HepG2 (cell line): ENCODE results near the gene MBNL3. TPM values are rescaled to one million over a fixed set of nuclear protein-coding genes. Genes with fewer than 3 reads are reported as not detected.
"Not testable (repeated sequence)": the region's sequence is repeated elsewhere in the genome, so short reads cannot be mapped to it uniquely, and the experiment has no call there.

ENCODE experiments used
- ATAC-seq: fragments of 200-7000 bp; cut with Tn5 transposase; 3 replicates; pipeline ENCODE4 v1.9.1; 2020; ENCODE audit warnings: mild to moderate bottlenecking, moderate library complexity
- BruUV-seq: library from RNA; stranded (reverse); fragments of 400-500 nt; replicated peaks from 2 replicates; lab custom pipeline; 2021; lab: Mats Ljungman, UMichigan
- CTCF ChIA-PET: fragments of 300-600 bp; formaldehyde crosslinking; extraction: SDS; loops from one replicate; lab custom pipeline; 2021; ENCODE audit warnings: low total read pairs, inconsistent platforms, low intra/inter-chr PET ratio; lab: Yijun Ruan, JAX
- POLR2A ChIA-PET: fragments of 350-600 bp; sonication (Branson Sonifier 250); formaldehyde crosslinking; loops from one replicate; lab custom pipeline; 2020; ENCODE audit warnings: antibody characterized with exemption, inconsistent platforms; lab: Yijun Ruan, JAX
- DNase-seq: peaks from one replicate; pipeline ENCODE4 v3.0.0-alpha.2; 2015; ENCODE audit warnings: low spot score
- FAIRE-seq: peaks from 3 replicates; lab custom pipeline; 2011; peaks lifted over from hg19 to GRCh38; lab: Jason Lieb, UNC
- H2AFZ ChIP-seq: one replicate; pipeline ENCODE4 v1.6.1; 2011; ENCODE audit warnings: low read length, inconsistent platforms
- H3K27ac ChIP-seq: fragments of 300-600 bp; 3 replicates; pipeline ENCODE4 v1.8.0; 2011; ENCODE audit warnings: mixed run types, mild to moderate bottlenecking, mixed read lengths, low read length, inconsistent platforms; ENCODE audit not compliant: insufficient read depth; ENCODE audit errors: extremely low read length
- H3K27me3 ChIP-seq, 2 experiments: fragments of 200-600 bp in 1 of 2; 2 replicates in 1 of 2; 3 replicates in 1 of 2; pipeline versions ENCODE4 v1.6.0 to v1.8.0; 2011; ENCODE audit warnings: low read length in 2 of 2, mild to moderate bottlenecking in 2 of 2, moderate library complexity in 2 of 2, inconsistent platforms in 1 of 2; ENCODE audit not compliant: insufficient read depth in 2 of 2, control insufficient read depth in 1 of 2
- H3K36me3 ChIP-seq, 2 experiments: fragments of 200-600 bp in 1 of 2; replicated peaks in 1 of 2; 2 replicates in 1 of 2; 3 replicates in 1 of 2; pipeline versions ENCODE4 v1.5.1 to v1.8.0; 2011; ENCODE audit warnings: low read length in 2 of 2, inconsistent platforms in 1 of 2; ENCODE audit not compliant: insufficient read depth in 2 of 2, control insufficient read depth in 1 of 2
- H3K4me1 ChIP-seq: 2 replicates; pipeline ENCODE4 v1.5.1; 2012; ENCODE audit warnings: low read length, inconsistent platforms; ENCODE audit not compliant: insufficient read depth
- H3K4me2 ChIP-seq: 2 replicates; pipeline ENCODE4 v1.6.0; 2011; ENCODE audit warnings: low read depth, low read length, inconsistent platforms
- H3K4me3 ChIP-seq, 3 experiments: fragments of 200-600 bp in 1 of 3; sonication (generic), shearing (Covaris generic) in 1 of 3; replicated peaks in 1 of 3; 2 replicates each; pipeline ENCODE4 v1.5.1; 2011 to 2016; ENCODE audit warnings: low read length in 3 of 3, inconsistent platforms in 2 of 3, low read depth in 2 of 3, mild to moderate bottlenecking in 2 of 3, control low read depth in 1 of 3, mixed read lengths in 1 of 3; ENCODE audit not compliant: insufficient read depth in 1 of 3
- H3K79me2 ChIP-seq: one replicate; pipeline ENCODE4 v1.6.1; 2011; ENCODE audit warnings: low read length, inconsistent platforms; ENCODE audit not compliant: insufficient read depth
- H3K9ac ChIP-seq: 2 replicates; pipeline ENCODE4 v1.6.0; 2011; ENCODE audit warnings: mild to moderate bottlenecking, low read depth, low read length, inconsistent platforms; ENCODE audit not compliant: insufficient read depth
- H3K9me3 ChIP-seq: 2 replicates; pipeline ENCODE4 v1.5.1; 2012; ENCODE audit warnings: mild to moderate bottlenecking, low read length
- H4K20me1 ChIP-seq: 2 replicates; pipeline ENCODE4 v1.6.0; 2011; ENCODE audit warnings: inconsistent platforms, mild to moderate bottlenecking, low read length, moderate library complexity; ENCODE audit not compliant: insufficient read depth
- CHD2 ChIP-seq: IDR thresholded peaks from 2 replicates; pipeline ENCODE4 v1.6.1; 2011; ENCODE audit warnings: low read depth, low read length, improper control_type of control experiment
- NFE2 ChIP-seq: sonication (generic); formaldehyde crosslinking; IDR thresholded peaks from 2 replicates; pipeline ENCODE4 v1.4.0; 2020; ENCODE audit warnings: missing genetic modification reagents
- NFKBIZ ChIP-seq: IDR thresholded peaks from 2 replicates; pipeline ENCODE4 v1.6.1; 2018; ENCODE audit warnings: missing genetic modification reagents, missing compliant biosample characterization
- RBAK ChIP-seq: sonication (generic); formaldehyde crosslinking; IDR thresholded peaks from 2 replicates; pipeline ENCODE4 v1.5.1; 2020; ENCODE audit warnings: mild to moderate bottlenecking, missing genetic modification reagents
- ZNF180 ChIP-seq: sonication (generic); formaldehyde crosslinking; IDR thresholded peaks from 2 replicates; pipeline ENCODE4 v1.4.0; 2020; ENCODE audit warnings: low read depth, missing genetic modification reagents, borderline replicate concordance
- ZNF317 ChIP-seq: sonication (generic); formaldehyde crosslinking; IDR thresholded peaks from 2 replicates; pipeline ENCODE4 v1.5.0; 2020; ENCODE audit warnings: mild to moderate bottlenecking, missing genetic modification reagents
- ZNF350 ChIP-seq: sonication (generic); formaldehyde crosslinking; IDR thresholded peaks from 2 replicates; pipeline ENCODE4 v1.4.0; 2020; ENCODE audit warnings: mild to moderate bottlenecking, low read depth, missing genetic modification reagents, borderline replicate concordance
- ZNF552 ChIP-seq: sonication (generic); formaldehyde crosslinking; IDR thresholded peaks from 2 replicates; pipeline ENCODE4 v1.9.0; 2022; ENCODE audit warnings: missing genetic modification reagents, mild to moderate bottlenecking, borderline replicate concordance
- ZNF782 ChIP-seq: sonication (generic); formaldehyde crosslinking; IDR thresholded peaks from 2 replicates; pipeline ENCODE4 v1.4.0; 2020; ENCODE audit warnings: missing genetic modification reagents, mild to moderate bottlenecking, borderline replicate concordance
- WGBS: methylation state at CpG from one replicate; pipeline ENCODE4 v1.1.6; 2017; ENCODE audit warnings: low lambda C conversion rate; 5-methylcytosine and 5-hydroxymethylcytosine counted together
- in situ Hi-C: cut with HindIII; loops from 2 replicates; pipeline ENCODE4 v1.10.0; 2017; ENCODE audit warnings: low pct_unique_long_range_greater_than_20kb; ENCODE audit not compliant: extremely low pct_ligation_motif_present
- intact Hi-C: fragments of 100-400 bp; cut with micrococcal nuclease; formaldehyde crosslinking; loops from one replicate; pipeline ENCODE4 v1.10.0; 2022; ENCODE audit not compliant: unreplicated experiment
- polyA plus RNA-seq, 8 experiments: library from polyadenylated mRNA; depleted of rRNA in 3 of 8; stranded (reverse) in 7 of 8; unstranded in 1 of 8; fragments of >200 nt; fragmentation: Illumina TruSeq in 4 of 8; extraction: Trizol in 4 of 8; gene quantifications; 2 replicates each; pipeline versions ENCODE4 v1.2.1 to v1.2.3, GENCODE V29; 2011 to 2016; ENCODE audit warnings: low read depth in 4 of 8, missing spikeins in 1 of 8, mixed read lengths in 1 of 8; ENCODE audit not compliant: insufficient read depth in 1 of 8
- total RNA-seq, 5 experiments: library from RNA; depleted of rRNA; stranded (reverse); fragments of >200 nt; fragmentation: Illumina TruSeq; extraction: Trizol; gene quantifications; 2 replicates each; pipeline ENCODE4 v1.2.3, GENCODE V29; 2016; ENCODE audit warnings: low read depth in 1 of 5
- TF ChIP-seq, protein P1 (sequence below): IDR thresholded peaks from 2 replicates; pipeline ENCODE4 v1.6.1; 2016; ENCODE audit warnings: missing genetic modification reagents, missing compliant biosample characterization
- TF ChIP-seq, protein P2 (sequence below): sonication (generic); formaldehyde crosslinking; IDR thresholded peaks from 2 replicates; pipeline ENCODE4 v1.9.0; 2021; ENCODE audit warnings: missing genetic modification reagents, borderline replicate concordance
- TF ChIP-seq, protein P3 (sequence below): sonication (generic); formaldehyde crosslinking; IDR thresholded peaks from 2 replicates; pipeline ENCODE4 v1.4.0; 2020; ENCODE audit warnings: low read depth, mild to moderate bottlenecking, missing genetic modification reagents
- TF ChIP-seq, protein P4 (sequence below): sonication (generic); formaldehyde crosslinking; conservative IDR thresholded peaks from 2 replicates; pipeline ENCODE4 v1.4.0; 2020; ENCODE audit warnings: missing genetic modification reagents
- TF ChIP-seq, protein P5 (sequence below): sonication (generic); formaldehyde crosslinking; IDR thresholded peaks from 2 replicates; pipeline ENCODE4 v1.5.1; 2020; ENCODE audit warnings: missing genetic modification reagents, mild to moderate bottlenecking, borderline replicate concordance

MBNL3 gene
- total and polyA plus RNA-seq, 2 of the 13 experiments (the other 11 are each of a cell fraction or from before 2014, with no cell fraction given) = 155 to 257 TPM

DNA sequence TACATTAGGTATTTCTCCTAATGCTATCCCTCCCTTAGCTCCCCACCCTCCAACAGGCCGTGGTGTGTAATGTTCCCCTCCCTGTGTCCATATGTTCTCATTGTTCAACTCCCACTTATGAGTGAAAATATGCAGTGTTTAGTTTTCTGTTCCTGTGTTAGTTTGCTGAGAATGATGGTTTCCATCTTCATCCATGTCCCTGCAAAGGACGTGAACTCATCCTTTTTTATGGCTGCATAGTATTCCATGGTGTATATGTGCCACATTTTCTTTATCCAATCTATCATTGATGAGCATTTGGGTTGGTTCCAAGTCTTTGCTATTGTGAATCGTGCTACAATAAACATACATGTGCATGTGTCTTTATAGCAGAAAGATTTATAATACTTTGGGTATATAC is 42.9 kb downstream of the MBNL3 start:
- DNase-seq, intact Hi-C loops, H3K79me2 ChIP-seq, H3K9me3 ChIP-seq, ATAC-seq, POLR2A ChIA-PET, CTCF ChIA-PET, H3K9ac ChIP-seq, H3K27me3 ChIP-seq, BruUV-seq, H4K20me1 ChIP-seq, FAIRE-seq, H3K27ac ChIP-seq, H3K36me3 ChIP-seq, H3K4me3 ChIP-seq, in situ Hi-C loops, H2AFZ ChIP-seq, H3K4me2 ChIP-seq: not testable (repeated sequence)
- H3K4me1 ChIP-seq = peaks cover 15% of the 10 kb centered on the region; the same call in 1 of the 2 replicates
- 100% methylated on average over 3 of the region's 3 CpGs for WGBS

DNA sequence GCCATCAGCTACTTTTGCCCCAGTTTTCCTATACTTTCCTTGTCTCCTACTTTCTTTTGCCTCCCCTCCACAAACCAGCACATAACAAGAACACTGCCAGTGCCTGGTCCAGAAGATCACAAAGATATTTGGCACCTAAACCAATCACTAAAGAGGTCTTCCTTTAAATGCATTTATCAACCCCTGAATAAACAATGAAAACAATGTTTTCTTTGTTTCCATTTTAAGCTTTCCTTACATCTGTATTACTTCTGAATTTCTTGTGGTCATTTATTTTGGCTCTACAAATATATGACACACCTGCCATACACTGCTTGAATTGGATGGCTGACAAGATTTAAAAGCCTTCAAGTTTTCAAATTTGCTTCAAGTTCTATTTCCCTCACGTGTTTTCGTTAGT is 43.9 kb downstream of the MBNL3 start:
- no peak overlapping the region for H3K4me2 ChIP-seq
- no peak overlapping the region for H3K4me3 ChIP-seq
- FAIRE-seq = no peak
- H3K9ac ChIP-seq = no peak overlapping the region
- H3K4me1 ChIP-seq = peaks cover 15% of the 10 kb centered on the region; the same call in 1 of the 2 replicates
- no peak overlapping the region for H3K27ac ChIP-seq
- no peaks in the 10 kb centered on the region for H3K27me3 ChIP-seq
- no peaks in the 10 kb centered on the region for H4K20me1 ChIP-seq
- no peaks in the 10 kb centered on the region for H3K9me3 ChIP-seq
- ChIA-PET CTCF (no interaction called here), POLR2A (no interaction called here)
- WGBS = 89% methylated on average over 2 of the region's 2 CpGs
- ATAC-seq = no peak
- H2AFZ ChIP-seq = no peak overlapping the region
- no TSS peak for BruUV-seq
- intact Hi-C loops (no loop called here), in situ Hi-C loops (no loop called here)
- DNase-seq = no peak
- no peaks in the 10 kb centered on the region for H3K36me3 ChIP-seq
- no peaks in the 10 kb centered on the region for H3K79me2 ChIP-seq
- TF ChIP-seq ZNF782 (CRISPR knock-in tag) (no peak), ZNF317 (CRISPR knock-in tag) (no peak), RBAK (no peak), NFKBIZ (CRISPR knock-in tag) (no peak), ZNF350 (no peak), CHD2 (no peak), ZNF552 (CRISPR knock-in tag) (no peak), NFE2 (CRISPR knock-in tag) (no peak), ZNF180 (CRISPR knock-in tag) (no peak)
- TF ChIP-seq, protein P1, sequence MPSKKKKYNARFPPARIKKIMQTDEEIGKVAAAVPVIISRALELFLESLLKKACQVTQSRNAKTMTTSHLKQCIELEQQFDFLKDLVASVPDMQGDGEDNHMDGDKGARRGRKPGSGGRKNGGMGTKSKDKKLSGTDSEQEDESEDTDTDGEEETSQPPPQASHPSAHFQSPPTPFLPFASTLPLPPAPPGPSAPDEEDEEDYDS (CRISPR knock-in tag) = no peak
- TF ChIP-seq, protein P2, sequence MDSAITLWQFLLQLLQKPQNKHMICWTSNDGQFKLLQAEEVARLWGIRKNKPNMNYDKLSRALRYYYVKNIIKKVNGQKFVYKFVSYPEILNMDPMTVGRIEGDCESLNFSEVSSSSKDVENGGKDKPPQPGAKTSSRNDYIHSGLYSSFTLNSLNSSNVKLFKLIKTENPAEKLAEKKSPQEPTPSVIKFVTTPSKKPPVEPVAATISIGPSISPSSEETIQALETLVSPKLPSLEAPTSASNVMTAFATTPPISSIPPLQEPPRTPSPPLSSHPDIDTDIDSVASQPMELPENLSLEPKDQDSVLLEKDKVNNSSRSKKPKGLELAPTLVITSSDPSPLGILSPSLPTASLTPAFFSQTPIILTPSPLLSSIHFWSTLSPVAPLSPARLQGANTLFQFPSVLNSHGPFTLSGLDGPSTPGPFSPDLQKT = no peak
- TF ChIP-seq, protein P3, sequence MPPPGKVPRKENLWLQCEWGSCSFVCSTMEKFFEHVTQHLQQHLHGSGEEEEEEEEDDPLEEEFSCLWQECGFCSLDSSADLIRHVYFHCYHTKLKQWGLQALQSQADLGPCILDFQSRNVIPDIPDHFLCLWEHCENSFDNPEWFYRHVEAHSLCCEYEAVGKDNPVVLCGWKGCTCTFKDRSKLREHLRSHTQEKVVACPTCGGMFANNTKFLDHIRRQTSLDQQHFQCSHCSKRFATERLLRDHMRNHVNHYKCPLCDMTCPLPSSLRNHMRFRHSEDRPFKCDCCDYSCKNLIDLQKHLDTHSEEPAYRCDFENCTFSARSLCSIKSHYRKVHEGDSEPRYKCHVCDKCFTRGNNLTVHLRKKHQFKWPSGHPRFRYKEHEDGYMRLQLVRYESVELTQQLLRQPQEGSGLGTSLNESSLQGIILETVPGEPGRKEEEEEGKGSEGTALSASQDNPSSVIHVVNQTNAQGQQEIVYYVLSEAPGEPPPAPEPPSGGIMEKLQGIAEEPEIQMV = no peak
- TF ChIP-seq, protein P4, sequence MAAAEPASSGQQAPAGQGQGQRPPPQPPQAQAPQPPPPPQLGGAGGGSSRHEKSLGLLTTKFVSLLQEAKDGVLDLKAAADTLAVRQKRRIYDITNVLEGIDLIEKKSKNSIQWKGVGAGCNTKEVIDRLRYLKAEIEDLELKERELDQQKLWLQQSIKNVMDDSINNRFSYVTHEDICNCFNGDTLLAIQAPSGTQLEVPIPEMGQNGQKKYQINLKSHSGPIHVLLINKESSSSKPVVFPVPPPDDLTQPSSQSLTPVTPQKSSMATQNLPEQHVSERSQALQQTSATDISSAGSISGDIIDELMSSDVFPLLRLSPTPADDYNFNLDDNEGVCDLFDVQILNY (CRISPR knock-in tag) = no peak
- TF ChIP-seq, protein P5, sequence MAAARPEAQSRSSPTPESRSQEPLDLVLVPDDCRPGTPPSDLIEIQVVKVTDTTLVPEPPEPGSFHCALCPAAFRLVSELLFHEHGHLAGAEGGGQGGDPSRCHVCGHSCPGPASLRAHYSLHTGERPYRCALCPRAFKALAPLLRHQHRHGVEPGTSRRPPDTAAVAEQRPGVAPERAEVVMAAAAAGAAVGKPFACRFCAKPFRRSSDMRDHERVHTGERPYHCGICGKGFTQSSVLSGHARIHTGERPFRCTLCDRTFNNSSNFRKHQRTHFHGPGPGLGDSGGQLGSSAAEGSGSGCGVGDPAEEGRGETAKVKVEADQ (CRISPR knock-in tag) = no peak
